ENCODE results near the gene FABP7. TPM values are rescaled to one million over a fixed set of nuclear protein-coding genes. Genes with fewer than 3 reads are reported as not detected.

FABP7 gene
- total and polyA plus RNA-seq, 4 donors = not detected

DNA sequence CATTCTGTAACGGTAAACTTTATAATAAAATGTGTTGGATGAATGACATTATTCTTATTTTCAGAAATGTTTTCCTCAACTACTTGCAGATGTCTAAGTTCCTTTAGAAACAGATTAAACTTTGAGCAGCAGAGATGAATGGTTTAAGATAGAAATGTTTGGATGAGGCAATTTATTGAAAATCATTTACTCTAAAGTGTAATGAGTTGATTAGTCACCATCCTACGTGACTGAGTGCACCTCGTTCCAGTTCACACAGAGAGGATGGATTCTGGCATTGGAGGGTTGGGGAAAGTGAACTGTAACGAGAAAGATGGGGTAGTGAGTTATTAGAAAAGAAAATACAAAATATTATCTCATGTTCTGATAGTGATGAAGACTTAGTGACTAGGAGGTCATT, 38.2 kb downstream of the FABP7 start:
- no peaks in the 10 kb centered on the region for H3K27me3 ChIP-seq (ENCODE audit: control insufficient read depth in 4 of 4, insufficient read depth in 4 of 4, low read length in 3 of 4)
- H3K36me3 ChIP-seq (ENCODE audit: control insufficient read depth in 4 of 4, insufficient read depth in 3 of 4, low read depth in 1 of 4, low read length in 3 of 4) = no peaks in the 10 kb centered on the region
- H3K9me3 ChIP-seq (ENCODE audit: control insufficient read depth in 4 of 4, low read length in 3 of 4) = no peaks in the 10 kb centered on the region
- 82% methylated on average over 4 of the region's 4 CpGs for WGBS
- H3K9ac ChIP-seq (ENCODE audit: low read depth in 1 of 2, low read length in 2 of 2) = no peak overlapping the region
- no peak overlapping the region for H3K4me3 ChIP-seq (ENCODE audit: low read depth in 1 of 3, low read length in 3 of 3)
- no peak for TF ChIP-seq SP1 (IDR thresholded peaks at IDR 0.05)
- TF ChIP-seq YY1 (IDR thresholded peaks at IDR 0.05) = no peak
- no peak for TF ChIP-seq RAD21 (IDR thresholded peaks at IDR 0.05)
- TF ChIP-seq HNF4G (IDR thresholded peaks at IDR 0.05) = no peak
- no peak for TF ChIP-seq NR2F2 (IDR thresholded peaks at IDR 0.05)
- TF ChIP-seq ATF3 (IDR thresholded peaks at IDR 0.05) = no peak
- no peak for TF ChIP-seq REST (IDR thresholded peaks at IDR 0.05)
- TF ChIP-seq HNF4A (conservative IDR thresholded peaks at IDR 0.05) = no peak
- TF ChIP-seq TAF1 (conservative IDR thresholded peaks at IDR 0.05) = no peak
- no peak for TF ChIP-seq EGR1 (IDR thresholded peaks at IDR 0.05; ENCODE audit: low read depth in 2 of 2)
- no peak for TF ChIP-seq GABPA (IDR thresholded peaks at IDR 0.05 in 1 of 2, conservative IDR thresholded peaks at IDR 0.05 in 1 of 2)
- no peak for TF ChIP-seq CTCF (IDR thresholded peaks at IDR 0.05; ENCODE audit: low read depth, low read length, missing input control)
- TF ChIP-seq FOXA1 (IDR thresholded peaks at IDR 0.05) = no peak
- no peak for TF ChIP-seq RXRA (IDR thresholded peaks at IDR 0.05)
- TF ChIP-seq, protein P1, sequence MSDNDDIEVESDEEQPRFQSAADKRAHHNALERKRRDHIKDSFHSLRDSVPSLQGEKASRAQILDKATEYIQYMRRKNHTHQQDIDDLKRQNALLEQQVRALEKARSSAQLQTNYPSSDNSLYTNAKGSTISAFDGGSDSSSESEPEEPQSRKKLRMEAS (IDR thresholded peaks at IDR 0.05) = no peak
- no peak for TF ChIP-seq FOXA2 (IDR thresholded peaks at IDR 0.05)
- TF ChIP-seq JUND (IDR thresholded peaks at IDR 0.05) = no peak
- TF ChIP-seq, protein P2, sequence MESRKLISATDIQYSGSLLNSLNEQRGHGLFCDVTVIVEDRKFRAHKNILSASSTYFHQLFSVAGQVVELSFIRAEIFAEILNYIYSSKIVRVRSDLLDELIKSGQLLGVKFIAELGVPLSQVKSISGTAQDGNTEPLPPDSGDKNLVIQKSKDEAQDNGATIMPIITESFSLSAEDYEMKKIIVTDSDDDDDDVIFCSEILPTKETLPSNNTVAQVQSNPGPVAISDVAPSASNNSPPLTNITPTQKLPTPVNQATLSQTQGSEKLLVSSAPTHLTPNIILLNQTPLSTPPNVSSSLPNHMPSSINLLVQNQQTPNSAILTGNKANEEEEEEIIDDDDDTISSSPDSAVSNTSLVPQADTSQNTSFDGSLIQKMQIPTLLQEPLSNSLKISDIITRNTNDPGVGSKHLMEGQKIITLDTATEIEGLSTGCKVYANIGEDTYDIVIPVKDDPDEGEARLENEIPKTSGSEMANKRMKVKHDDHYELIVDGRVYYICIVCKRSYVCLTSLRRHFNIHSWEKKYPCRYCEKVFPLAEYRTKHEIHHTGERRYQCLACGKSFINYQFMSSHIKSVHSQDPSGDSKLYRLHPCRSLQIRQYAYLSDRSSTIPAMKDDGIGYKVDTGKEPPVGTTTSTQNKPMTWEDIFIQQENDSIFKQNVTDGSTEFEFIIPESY (IDR thresholded peaks at IDR 0.05) = no peak
- H3K27ac ChIP-seq (ENCODE audit: low read depth in 1 of 2, low read length in 2 of 2) = no peak overlapping the region
- DNase-seq (ENCODE audit: low spot score) = no peak
- no peaks in the 10 kb centered on the region for H3K4me1 ChIP-seq (ENCODE audit: control insufficient read depth in 4 of 4, insufficient read depth in 4 of 4, low read length in 3 of 4)

All from liver (tissue), 9 donors.